ENCODE data around the gene TMEM151B.

TMEM151B gene

GRCh38 chr6:44233567-44234100 lies 36.6 kb upstream of the TMEM151B start:
- no peak for DNase-seq

DNA sequence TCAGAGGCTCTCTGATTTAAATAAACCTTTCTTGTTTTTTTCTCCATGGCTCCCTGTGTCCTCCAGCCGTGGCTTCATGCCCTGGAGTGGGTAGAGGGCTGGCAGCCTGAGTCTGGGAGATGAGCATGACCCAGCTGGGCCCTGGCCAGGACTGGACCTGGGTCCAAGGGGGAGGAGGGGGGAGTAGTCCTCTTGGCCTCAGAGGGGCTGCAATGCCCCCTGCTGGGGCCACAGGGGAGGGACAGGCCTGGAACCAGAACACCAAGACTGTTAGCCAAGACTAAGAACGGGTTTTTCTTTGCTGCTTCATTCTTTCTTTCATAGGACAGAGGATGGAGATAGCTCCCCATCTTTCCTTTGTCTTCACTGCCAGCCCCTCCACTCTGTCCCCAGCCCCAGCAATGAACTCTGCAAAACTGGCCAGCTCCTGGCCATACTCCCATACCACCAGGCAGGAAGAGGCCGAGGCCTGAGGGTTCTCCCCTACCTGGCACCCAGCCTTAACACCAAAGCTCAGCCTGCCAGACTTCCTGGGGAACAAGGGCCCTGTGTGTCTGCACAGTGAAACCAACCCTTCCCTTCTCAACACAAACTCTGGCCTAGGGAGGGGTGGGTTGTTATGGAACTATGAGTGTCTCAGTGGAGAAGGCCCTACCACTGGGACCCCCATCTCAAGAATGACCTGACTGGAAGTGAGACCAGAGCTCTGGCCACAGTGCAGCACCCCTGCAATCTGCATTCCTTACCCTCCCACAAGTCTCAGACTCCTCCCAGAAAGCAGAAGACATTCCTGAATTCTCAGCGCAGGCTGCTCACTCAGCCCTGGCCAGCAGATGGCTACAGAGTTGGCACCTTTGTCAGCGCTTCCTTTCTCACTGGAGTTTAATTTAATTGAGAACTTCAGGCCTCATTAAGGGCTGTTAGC lies 35.9 kb upstream of the TMEM151B start:
- peak; percentile 90 for DNase-seq

- no peak for DNase-seq
These were observed 35.0 kb upstream of the TMEM151B start for GRCh38 chr6:44235269-44235668.

GRCh38 chr6:44235891-44236516 lies 34.2 kb upstream of the TMEM151B start:
- no peak for DNase-seq

DNA sequence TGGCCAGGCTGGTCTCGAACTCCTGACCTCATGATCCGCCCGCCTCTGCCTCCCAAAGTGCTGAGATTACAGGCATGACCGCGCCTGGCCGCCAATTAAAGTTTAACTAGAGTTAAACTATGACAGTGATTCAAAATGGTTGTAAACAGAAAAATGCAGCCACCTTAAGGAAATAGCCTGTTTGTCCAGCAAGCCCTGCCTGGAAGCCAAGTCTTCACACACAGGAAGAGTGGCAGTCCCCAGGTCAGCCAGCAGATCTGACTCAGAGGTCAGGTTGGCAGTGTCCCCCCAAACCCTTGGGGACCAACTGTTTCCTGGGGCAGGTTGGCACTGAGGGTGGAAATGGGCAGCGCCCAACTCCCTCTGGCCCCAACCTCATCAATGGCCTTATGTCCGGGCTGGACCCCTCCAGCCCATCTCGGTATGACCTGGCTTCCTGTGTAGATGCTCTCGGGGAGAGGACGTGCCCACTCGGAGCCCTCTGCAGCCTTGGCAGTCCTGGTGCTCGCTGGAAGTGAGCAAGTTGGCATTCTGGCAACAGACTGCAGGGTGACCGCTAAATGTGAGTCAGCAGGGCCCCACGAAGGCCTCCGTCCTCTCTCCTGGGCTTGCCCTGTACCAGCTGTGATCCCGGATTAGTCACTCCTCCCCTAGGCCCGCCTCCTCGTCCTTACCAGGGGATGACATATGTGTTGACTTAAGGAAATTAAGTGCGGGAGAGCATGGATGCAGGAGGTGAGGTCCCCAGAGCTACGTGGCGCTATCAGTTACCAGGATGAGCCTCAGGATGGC lies 33.0 kb upstream of the TMEM151B start:
- DNase-seq = peak; percentile 92

DNA sequence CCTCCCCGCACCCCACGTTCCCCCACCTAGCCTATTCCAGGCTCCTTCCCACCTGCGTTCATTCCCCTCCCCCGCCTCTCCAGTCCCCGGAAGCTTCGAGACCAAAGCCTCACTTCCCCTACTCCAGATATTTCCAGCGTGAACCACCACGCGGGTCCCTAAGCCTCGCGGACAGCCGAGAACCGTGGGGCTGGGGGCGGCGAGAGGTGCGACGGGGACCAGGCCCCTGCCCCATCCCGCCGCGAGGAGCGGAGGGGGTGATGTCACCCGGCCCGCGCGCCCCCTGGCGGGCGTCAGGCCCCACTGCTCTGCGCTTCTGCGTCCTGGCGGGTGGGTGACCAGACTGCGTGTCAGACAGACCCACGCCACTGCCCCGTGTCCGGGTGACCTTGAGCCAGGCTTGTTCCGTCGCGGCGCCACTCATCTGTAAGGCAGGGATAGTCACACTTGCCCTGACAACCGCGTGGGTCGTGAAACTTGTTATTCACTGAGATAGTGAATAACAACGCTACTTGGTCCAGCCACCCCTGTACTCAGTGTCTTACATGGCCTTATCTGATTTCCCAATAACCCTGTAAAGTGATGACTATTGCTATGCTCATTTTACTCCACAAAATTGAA lies 32.3 kb upstream of the TMEM151B start:
- peak; percentile 86 for DNase-seq

DNA sequence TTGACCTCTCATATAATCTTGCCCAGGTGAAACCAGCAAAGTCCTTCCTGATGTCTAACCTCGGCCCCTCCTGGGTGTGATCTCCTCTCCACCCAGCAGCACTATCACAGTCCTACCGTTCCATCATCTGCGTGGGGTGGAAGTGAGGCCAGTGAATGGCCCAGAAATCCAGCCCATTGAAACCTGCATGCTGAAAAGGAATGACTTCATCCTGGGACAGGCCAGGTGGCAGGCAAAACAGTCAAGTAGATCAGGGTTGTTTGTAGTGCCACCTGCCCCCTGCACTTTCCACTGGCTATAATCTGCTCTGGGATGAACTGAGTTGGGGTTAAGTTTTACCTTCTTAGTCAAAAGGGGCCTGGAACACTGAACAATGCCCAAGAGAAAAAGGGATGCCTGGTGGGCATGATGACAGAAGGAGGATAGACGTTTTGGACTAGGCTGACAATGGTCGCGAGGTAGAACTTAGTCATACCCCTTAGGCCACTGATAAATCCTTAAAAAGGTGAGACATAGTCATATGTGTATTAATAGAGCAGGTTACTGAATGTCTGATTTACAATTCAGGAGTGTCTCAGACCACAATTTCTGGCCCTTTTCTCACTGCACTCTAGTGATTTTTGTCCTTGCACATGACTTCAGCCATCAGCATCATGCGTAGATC lies 31.4 kb upstream of the TMEM151B start:
- DNase-seq = no peak

DNA sequence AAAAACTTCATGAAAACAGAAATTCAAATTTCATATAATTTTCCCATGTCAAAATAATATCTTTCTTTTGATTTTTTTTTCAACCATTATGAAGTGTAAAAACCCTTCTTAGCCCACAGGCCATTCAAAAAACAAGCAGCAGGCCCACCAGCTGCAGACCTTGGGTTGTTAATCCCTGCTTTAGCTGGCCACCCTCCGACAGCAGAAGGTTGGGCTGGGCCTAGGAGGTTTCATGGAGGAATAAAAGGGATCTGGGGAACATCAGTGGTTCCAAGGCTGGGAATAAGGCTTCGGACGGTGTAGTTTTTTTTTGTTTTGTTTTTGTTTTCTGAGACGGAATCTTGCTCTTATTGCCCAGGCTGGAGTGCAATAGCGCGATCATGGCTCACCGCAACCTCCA lies 26.9 kb upstream of the TMEM151B start:
- DNase-seq = no peak

DNA sequence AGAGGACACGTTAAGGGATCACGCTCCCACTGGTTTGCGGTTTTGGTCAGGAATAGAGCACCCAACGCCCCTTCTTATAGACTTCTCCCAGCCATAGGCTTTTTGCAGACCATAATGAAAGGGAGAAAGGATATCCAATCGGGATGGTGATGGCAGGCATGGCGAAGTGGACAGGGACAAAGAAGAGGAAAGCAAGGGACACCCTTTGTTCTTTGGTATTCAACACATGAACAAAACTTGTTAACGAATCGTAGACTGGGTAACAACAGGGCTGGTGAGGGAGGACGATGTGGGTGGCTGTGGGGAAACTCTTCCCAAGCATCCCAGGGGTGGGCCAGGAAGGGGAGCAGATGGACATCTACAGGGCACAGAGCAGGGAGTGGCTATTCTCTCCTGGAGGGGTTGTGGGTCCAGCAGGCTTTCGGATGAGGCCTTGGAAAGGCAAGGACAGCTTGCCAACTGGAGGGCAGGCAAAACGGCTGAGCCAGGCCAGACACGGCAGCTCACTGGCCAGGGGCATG lies 24.8 kb upstream of the TMEM151B start:
- peak; percentile 19 for DNase-seq

DNA sequence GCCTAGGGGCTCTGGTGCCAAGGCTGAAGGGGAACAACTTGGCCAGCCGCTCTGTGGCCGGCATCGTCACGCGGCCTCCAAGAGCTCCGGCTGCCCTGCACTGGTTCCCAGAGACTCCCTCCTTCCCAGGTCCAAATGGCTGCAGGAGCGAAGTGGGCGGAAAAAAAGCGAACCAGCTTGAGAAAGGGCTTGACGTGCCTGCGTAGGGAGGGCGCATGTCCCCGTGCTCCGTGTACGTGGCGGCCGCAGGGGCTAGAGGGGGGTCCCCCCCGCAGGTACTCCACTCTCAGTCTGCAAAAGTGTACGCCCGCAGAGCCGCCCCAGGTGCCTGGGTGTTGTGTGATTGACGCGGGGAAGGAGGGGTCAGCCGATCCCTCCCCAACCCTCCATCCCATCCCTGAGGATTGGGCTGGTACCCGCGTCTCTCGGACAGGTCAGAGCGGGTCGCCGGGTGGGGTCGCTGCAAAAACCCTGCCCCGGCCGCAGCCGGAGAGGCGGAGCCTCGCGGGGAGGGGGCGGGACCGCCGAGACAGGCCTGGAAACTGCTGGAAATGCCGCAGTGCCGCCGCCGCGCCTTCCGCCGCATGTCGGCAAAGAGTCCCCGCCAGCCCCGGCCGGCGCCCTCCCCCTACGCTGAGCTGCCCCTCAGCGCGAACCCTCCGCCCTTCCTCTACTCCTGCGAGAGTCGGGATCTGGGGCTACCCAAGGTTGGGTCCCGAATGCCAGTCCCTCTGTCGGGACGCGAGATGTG lies 24.2 kb upstream of the TMEM151B start:
- DNase-seq = peak; percentile 93

- DNase-seq = peak; percentile 97
These were observed 23.4 kb upstream of the TMEM151B start, which contains the start of gene HSP90AB1 for GRCh38 chr6:44246663-44247337. Gene HSP90AB1 (plus strand): TSS chr6:44247101. CDS start chr6:44248630, 1,529 bp downstream.

- DNase-seq = peak; percentile 79
These were observed 22.6 kb upstream of the TMEM151B start for GRCh38 chr6:44247338-44248302.

GRCh38 chr6:44248579-44248978 lies 21.7 kb upstream of the TMEM151B start:
- DNase-seq = no peak

DNA sequence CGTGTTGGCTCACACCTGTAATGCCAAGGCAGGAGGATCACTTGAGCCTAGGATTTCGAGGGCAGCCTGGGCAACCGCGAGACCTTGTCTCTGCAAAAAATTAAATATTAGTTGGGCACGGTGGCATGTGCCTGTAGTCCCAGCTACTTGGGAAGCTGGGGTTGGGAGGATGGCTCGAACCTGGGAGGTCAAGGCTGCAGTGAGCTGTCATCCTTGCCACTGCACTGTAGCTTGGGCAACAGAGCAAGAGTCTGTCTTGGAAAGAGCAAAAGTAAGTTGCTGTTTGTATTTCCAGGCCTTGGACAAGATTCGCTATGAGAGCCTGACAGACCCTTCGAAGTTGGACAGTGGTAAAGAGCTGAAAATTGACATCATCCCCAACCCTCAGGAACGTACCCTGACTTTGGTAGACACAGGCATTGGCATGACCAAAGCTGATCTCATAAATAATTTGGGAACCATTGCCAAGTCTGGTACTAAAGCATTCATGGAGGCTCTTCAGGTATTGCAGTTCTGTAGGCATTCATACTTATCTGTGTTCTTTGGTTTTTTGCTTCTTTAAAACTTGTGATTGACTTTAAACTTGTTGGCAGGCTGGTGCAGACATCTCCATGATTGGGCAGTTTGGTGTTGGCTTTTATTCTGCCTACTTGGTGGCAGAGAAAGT lies 21.0 kb upstream of the TMEM151B start:
- no peak for DNase-seq

- no peak for DNase-seq
These were observed 20.1 kb upstream of the TMEM151B start for GRCh38 chr6:44250067-44250717.

GRCh38 chr6:44250718-44251123 lies 19.5 kb upstream of the TMEM151B start:
- DNase-seq = no peak

DNA sequence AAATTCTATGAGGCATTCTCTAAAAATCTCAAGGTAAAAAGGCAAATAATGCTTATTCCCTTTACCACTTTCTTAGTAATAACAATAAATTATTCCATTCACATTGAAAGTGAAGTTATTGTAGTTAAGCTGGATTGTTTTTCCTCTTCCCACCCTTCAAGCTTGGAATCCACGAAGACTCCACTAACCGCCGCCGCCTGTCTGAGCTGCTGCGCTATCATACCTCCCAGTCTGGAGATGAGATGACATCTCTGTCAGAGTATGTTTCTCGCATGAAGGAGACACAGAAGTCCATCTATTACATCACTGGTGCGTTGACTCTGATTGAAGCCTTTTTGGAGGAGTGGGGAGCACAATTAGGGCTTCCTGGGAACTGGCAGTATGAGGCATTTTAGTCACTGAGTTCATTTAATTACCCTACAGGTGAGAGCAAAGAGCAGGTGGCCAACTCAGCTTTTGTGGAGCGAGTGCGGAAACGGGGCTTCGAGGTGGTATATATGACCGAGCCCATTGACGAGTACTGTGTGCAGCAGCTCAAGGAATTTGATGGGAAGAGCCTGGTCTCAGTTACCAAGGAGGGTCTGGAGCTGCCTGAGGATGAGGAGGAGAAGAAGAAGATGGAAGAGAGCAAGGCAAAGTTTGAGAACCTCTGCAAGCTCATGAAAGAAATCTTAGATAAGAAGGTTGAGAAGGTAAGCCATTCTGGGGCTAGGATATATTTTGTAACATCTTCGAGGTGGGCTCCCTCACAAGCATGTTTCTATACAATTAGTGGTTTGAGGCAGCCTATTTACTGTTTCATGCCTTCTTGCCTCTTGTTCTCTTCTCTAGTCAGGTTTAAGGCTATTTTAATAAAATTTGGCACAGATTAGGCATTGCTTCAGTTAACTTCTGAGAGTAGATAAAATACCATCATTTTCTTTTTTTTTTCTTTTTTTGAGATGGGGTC lies 18.4 kb upstream of the TMEM151B start:
- no peak for DNase-seq
